SK-N-SH treated with all-trans-retinoic acid at 6 μM for 48 hours (cell line): ENCODE measurements around the gene NFU1.

ENCODE experiments used
- ATAC-seq: fragments of 200-7000 bp; cut with Tn5 transposase; 3 replicates; pipeline ENCODE4 v1.9.1; 2020; ENCODE audit warnings: mild to moderate bottlenecking, moderate library complexity
- ARNTL ChIP-seq: fragments of 450-650 bp; formaldehyde crosslinking; IDR thresholded peaks from 2 replicates; pipeline ENCODE4 v1.5.0; 2020; ENCODE audit warnings: low read depth, mild to moderate bottlenecking, moderate library complexity, borderline replicate concordance
- BACH2 ChIP-seq: fragments of 250-450 bp; sonication (Bioruptor Pico); IDR thresholded peaks from 2 replicates; pipeline ENCODE4 v1.9.0; 2021; ENCODE audit warnings: mild to moderate bottlenecking, borderline replicate concordance
- CREB5 ChIP-seq: fragments of 250-450 bp; sonication (Bioruptor Pico); IDR thresholded peaks from 2 replicates; pipeline ENCODE4 v1.5.1; 2020; ENCODE audit warnings: low read depth, mild to moderate bottlenecking, moderate library complexity
- CSDC2 ChIP-seq: fragments of 250-450 bp; sonication (Bioruptor Pico); IDR thresholded peaks from 2 replicates; pipeline ENCODE4 v1.5.0; 2020; ENCODE audit warnings: mild to moderate bottlenecking, moderate library complexity
- CSRNP3 ChIP-seq: fragments of 250-450 bp; sonication (Bioruptor Pico); IDR thresholded peaks from 2 replicates; pipeline ENCODE4 v1.5.1; 2021; ENCODE audit warnings: mild to moderate bottlenecking, moderate library complexity
- ESRRG ChIP-seq: fragments of 250-450 bp; sonication (Bioruptor Pico); IDR thresholded peaks from 2 replicates; pipeline ENCODE4 v1.6.1; 2021; ENCODE audit warnings: mild to moderate bottlenecking
- GLIS3 ChIP-seq: fragments of 250-450 bp; sonication (Bioruptor Pico); IDR thresholded peaks from 2 replicates; pipeline ENCODE4 v1.5.0; 2020; ENCODE audit warnings: mild to moderate bottlenecking, moderate library complexity
- ISL1 ChIP-seq: fragments of 250-450 bp; sonication (Bioruptor Pico); IDR thresholded peaks from 2 replicates; pipeline ENCODE4 v2.1.2; 2022; ENCODE audit warnings: mild to moderate bottlenecking, moderate library complexity
- OSR1 ChIP-seq: fragments of 250-450 bp; sonication (Bioruptor Pico); IDR thresholded peaks from 2 replicates; pipeline ENCODE4 v1.8.0; 2022; ENCODE audit warnings: moderate library complexity, mild to moderate bottlenecking, inconsistent platforms
- POU6F1 ChIP-seq: fragments of 250-450 bp; sonication (Bioruptor Pico); IDR thresholded peaks from 2 replicates; pipeline ENCODE4 v1.8.0; 2021; ENCODE audit warnings: low read depth, mild to moderate bottlenecking, moderate library complexity, borderline replicate concordance
- PPARA ChIP-seq: fragments of 250-450 bp; sonication (Bioruptor Pico); IDR thresholded peaks from 2 replicates; pipeline ENCODE4 v1.5.0; 2020; ENCODE audit warnings: mild to moderate bottlenecking, borderline replicate concordance
- RARB ChIP-seq: fragments of 250-450 bp; sonication (Bioruptor Pico); IDR thresholded peaks from 2 replicates; pipeline ENCODE4 v1.8.0; 2021; ENCODE audit warnings: mild to moderate bottlenecking, moderate library complexity
- SNAI2 ChIP-seq: fragments of 250-450 bp; sonication (Bioruptor Pico); IDR thresholded peaks from 2 replicates; pipeline ENCODE4 v1.5.0; 2020; ENCODE audit warnings: mild to moderate bottlenecking, moderate library complexity
- TCF4 ChIP-seq: fragments of 250-450 bp; sonication (Bioruptor Pico); IDR thresholded peaks from 2 replicates; pipeline ENCODE4 v1.8.0; 2021; ENCODE audit warnings: mild to moderate bottlenecking, moderate library complexity, borderline replicate concordance
- TOX ChIP-seq: fragments of 250-450 bp; sonication (Bioruptor Pico); IDR thresholded peaks from 2 replicates; pipeline ENCODE4 v1.8.0; 2021; ENCODE audit warnings: mild to moderate bottlenecking, moderate library complexity, borderline replicate concordance
- TSHZ2 ChIP-seq: fragments of 250-450 bp; sonication (Bioruptor Pico); IDR thresholded peaks from 2 replicates; pipeline ENCODE4 v1.5.0; 2020; ENCODE audit warnings: mild to moderate bottlenecking, moderate library complexity
- ZC3H10 ChIP-seq: fragments of 250-450 bp; sonication (Bioruptor Pico); IDR thresholded peaks from 2 replicates; pipeline ENCODE4 v1.5.1; 2021; ENCODE audit warnings: mild to moderate bottlenecking, moderate library complexity
- ZFP30 ChIP-seq: fragments of 450-650 bp; formaldehyde crosslinking; IDR thresholded peaks from 2 replicates; pipeline ENCODE4 v1.5.0; 2022; ENCODE audit warnings: mild to moderate bottlenecking, moderate library complexity
- ZNF565 ChIP-seq: fragments of 450-650 bp; formaldehyde crosslinking; conservative IDR thresholded peaks from 2 replicates; pipeline ENCODE4 v1.5.0; 2020; ENCODE audit warnings: low read depth, mild to moderate bottlenecking, moderate library complexity
- ZNF70 ChIP-seq: fragments of 450-650 bp; formaldehyde crosslinking; IDR thresholded peaks from 2 replicates; pipeline ENCODE4 v1.5.0; 2020; ENCODE audit warnings: mild to moderate bottlenecking, moderate library complexity
- ZNF8 ChIP-seq: fragments of 450-650 bp; formaldehyde crosslinking; IDR thresholded peaks from 2 replicates; pipeline ENCODE4 v1.5.0; 2020; ENCODE audit warnings: mild to moderate bottlenecking, moderate library complexity

NFU1 gene

GRCh38 chr2:69462780-69463179, 25.5 kb upstream of the NFU1 start:
- TF ChIP-seq CSDC2 (CRISPR knock-in tag) (no peak), CREB5 (CRISPR knock-in tag) (no peak), ZNF8 (CRISPR knock-in tag) (no peak), CSRNP3 (no peak), POU6F1 (CRISPR knock-in tag) (no peak), ISL1 (no peak), TOX (no peak), PPARA (CRISPR knock-in tag) (no peak), ZNF565 (CRISPR knock-in tag) (no peak), ZFP30 (CRISPR knock-in tag) (no peak), ZC3H10 (CRISPR knock-in tag) (no peak), ZNF70 (CRISPR knock-in tag) (no peak), ARNTL (CRISPR knock-in tag) (no peak), SNAI2 (CRISPR knock-in tag) (no peak)
- ATAC-seq: no peak

GRCh38 chr2:69461404-69461803, 24.2 kb upstream of the NFU1 start:
- no peak for TF ChIP-seq PPARA (CRISPR knock-in tag)
- no peak for TF ChIP-seq ESRRG (CRISPR knock-in tag)
- no peak for TF ChIP-seq RARB (CRISPR knock-in tag)
- no peak for TF ChIP-seq ZNF70 (CRISPR knock-in tag)
- no peak for TF ChIP-seq SNAI2 (CRISPR knock-in tag)
- TF ChIP-seq ARNTL (CRISPR knock-in tag): no peak
- no peak for TF ChIP-seq BACH2 (CRISPR knock-in tag)
- no peak for TF ChIP-seq GLIS3 (CRISPR knock-in tag)
- TF ChIP-seq OSR1 (CRISPR knock-in tag): no peak
- no peak for TF ChIP-seq ZNF8 (CRISPR knock-in tag)
- TF ChIP-seq CSDC2 (CRISPR knock-in tag): no peak
- TF ChIP-seq POU6F1 (CRISPR knock-in tag): no peak
- TF ChIP-seq ZC3H10 (CRISPR knock-in tag): no peak
- no peak for TF ChIP-seq TCF4 (CRISPR knock-in tag)
- no peak for TF ChIP-seq ZFP30 (CRISPR knock-in tag)
- TF ChIP-seq TSHZ2 (CRISPR knock-in tag): no peak
- no peak for TF ChIP-seq ISL1
- TF ChIP-seq CSRNP3: no peak
- TF ChIP-seq ZNF565 (CRISPR knock-in tag): no peak
- no peak for ATAC-seq
